Natural killer cell (primary cell): ENCODE data around the gene REXO4. TPM values are rescaled to one million over a fixed set of nuclear protein-coding genes. Genes with fewer than 3 reads are reported as not detected.

Source experiments
- ATAC-seq, 3 donors: fragments of 150-1000 bp in 2 of 3; fragments of 200-7000 bp in 1 of 3; cut with Tn5 transposase; 1 replicate in 1 of 3; 2 replicates in 2 of 3; pipeline ENCODE4 v1.10.0; 2021; ENCODE audit warnings: mild to moderate bottlenecking in 2 of 3, moderate library complexity in 2 of 3
- DNase-seq, 2 donors: peaks; one replicate each; pipeline versions ENCODE4 v3.0.0 to v3.0.0-alpha.2; 2013 to 2021; ENCODE audit warnings: mixed read lengths in 1 of 2
- H3K27ac ChIP-seq: one replicate; pipeline ENCODE4 v1.5.1; 2013; ENCODE audit warnings: mild to moderate bottlenecking, low read length
- H3K27me3 ChIP-seq: one replicate; pipeline ENCODE4 v1.6.1; 2013; ENCODE audit warnings: low read length; ENCODE audit not compliant: control insufficient read depth, insufficient read depth
- H3K36me3 ChIP-seq: one replicate; pipeline ENCODE4 v1.6.1; 2013; ENCODE audit warnings: low read length; ENCODE audit not compliant: control insufficient read depth, insufficient read depth
- H3K4me1 ChIP-seq: one replicate; pipeline ENCODE4 v1.6.1; 2013; ENCODE audit warnings: low read length; ENCODE audit not compliant: control insufficient read depth, insufficient read depth
- H3K4me3 ChIP-seq: one replicate; pipeline ENCODE4 v1.5.1; 2013; ENCODE audit warnings: low read length
- H3K9me3 ChIP-seq: one replicate; pipeline ENCODE4 v1.6.1; 2013; ENCODE audit warnings: low read length; ENCODE audit not compliant: control insufficient read depth, insufficient read depth
- H3K27ac Mint-ChIP-seq, 2 donors: one replicate each; pipeline ENCODE4 v1.8.0; 2022; ENCODE audit warnings: mild to moderate bottlenecking in 2 of 2, mixed read lengths in 2 of 2, moderate library complexity in 1 of 2
- H3K27me3 Mint-ChIP-seq, 2 donors: one replicate each; pipeline ENCODE4 v1.8.0; 2022; ENCODE audit warnings: low read depth in 2 of 2, mixed read lengths in 2 of 2
- H3K36me3 Mint-ChIP-seq: one replicate; pipeline ENCODE4 v1.8.0; 2022; ENCODE audit warnings: mixed read lengths
- H3K4me1 Mint-ChIP-seq, 2 donors: one replicate each; pipeline ENCODE4 v1.8.0; 2022; ENCODE audit warnings: mixed read lengths in 2 of 2
- H3K4me3 Mint-ChIP-seq: one replicate; pipeline ENCODE4 v1.8.0; 2022; ENCODE audit warnings: mild to moderate bottlenecking, moderate library complexity, mixed read lengths
- H3K9me3 Mint-ChIP-seq, 2 donors: one replicate each; pipeline ENCODE4 v1.8.0; 2022; ENCODE audit warnings: mixed read lengths in 2 of 2
- WGBS: methylation state at CpG from one replicate; pipeline ENCODE4 v1.1.7; 2013; ENCODE audit warnings: missing lambda C conversion rate; ENCODE audit not compliant: insufficient coverage; 5-methylcytosine and 5-hydroxymethylcytosine counted together
- intact Hi-C: fragments of 100-400 bp; cut with micrococcal nuclease; formaldehyde crosslinking; loops from one replicate; pipeline ENCODE4 v1.14.2; 2022
- total RNA-seq, 4 donors: library from RNA; stranded (reverse); fragments of 120-200 nt in 1 of 4; gene quantifications; one replicate each; pipeline versions ENCODE4 v1.2.3 to v1.2.4, GENCODE V29; 2013 to 2022
- TF ChIP-seq, protein P1 (sequence below): fragments of 200-600 bp; IDR thresholded peaks from one replicate; pipeline ENCODE4 v1.8.0; 2022; ENCODE audit warnings: antibody characterized with exemption

Gene REXO4
- total RNA-seq, 3 donors from 2014 or later (not counting 1 experiment from before 2014, with no cell fraction given): 14.2 to 21.6 (median 18.8) TPM

DNA sequence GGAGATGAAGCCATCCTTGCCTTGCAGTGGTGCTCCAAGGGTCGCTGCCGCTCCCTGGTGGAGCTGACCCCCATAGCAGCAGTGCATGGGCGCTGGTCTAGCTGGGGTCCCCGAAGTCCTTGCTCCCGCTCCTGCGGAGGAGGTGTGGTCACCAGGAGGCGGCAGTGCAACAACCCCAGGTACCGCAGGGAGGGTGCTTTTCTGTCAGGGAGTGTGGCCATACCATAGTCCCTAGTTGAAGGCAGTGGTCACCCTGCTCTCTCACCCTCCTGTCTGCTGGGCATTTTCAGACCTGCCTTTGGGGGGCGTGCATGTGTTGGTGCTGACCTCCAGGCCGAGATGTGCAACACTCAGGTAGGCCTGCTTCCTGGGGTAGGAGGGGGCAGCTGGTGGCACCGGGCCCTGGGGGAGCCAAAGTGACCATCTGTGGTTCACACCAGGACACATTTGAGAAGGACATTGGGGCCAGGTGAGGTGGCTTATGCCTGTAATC is 15.6 kb upstream of the REXO4 start:
- no peak for DNase-seq
- 92% methylated on average over 11 of the region's 11 CpGs for WGBS
- Mint-ChIP-seq H3K27me3 (peaks cover 0 to 3% of the 10 kb centered on the region in 2 donors), H3K36me3 (no peaks in the 10 kb centered on the region), H3K9me3 (no peaks in the 10 kb centered on the region), H3K27ac (no peak overlapping the region), H3K4me3 (no peak overlapping the region), H3K4me1 (peaks cover 0 to 6% of the 10 kb centered on the region in 2 donors)
- Histone ChIP-seq H3K36me3 (no peaks in the 10 kb centered on the region), H3K4me3 (no peak overlapping the region), H3K27me3 (no peaks in the 10 kb centered on the region), H3K4me1 (no peaks in the 10 kb centered on the region), H3K9me3 (no peaks in the 10 kb centered on the region), H3K27ac (no peak overlapping the region)
- no peak for ATAC-seq
- intact Hi-C loops: no loop called here
- TF ChIP-seq, protein P1, sequence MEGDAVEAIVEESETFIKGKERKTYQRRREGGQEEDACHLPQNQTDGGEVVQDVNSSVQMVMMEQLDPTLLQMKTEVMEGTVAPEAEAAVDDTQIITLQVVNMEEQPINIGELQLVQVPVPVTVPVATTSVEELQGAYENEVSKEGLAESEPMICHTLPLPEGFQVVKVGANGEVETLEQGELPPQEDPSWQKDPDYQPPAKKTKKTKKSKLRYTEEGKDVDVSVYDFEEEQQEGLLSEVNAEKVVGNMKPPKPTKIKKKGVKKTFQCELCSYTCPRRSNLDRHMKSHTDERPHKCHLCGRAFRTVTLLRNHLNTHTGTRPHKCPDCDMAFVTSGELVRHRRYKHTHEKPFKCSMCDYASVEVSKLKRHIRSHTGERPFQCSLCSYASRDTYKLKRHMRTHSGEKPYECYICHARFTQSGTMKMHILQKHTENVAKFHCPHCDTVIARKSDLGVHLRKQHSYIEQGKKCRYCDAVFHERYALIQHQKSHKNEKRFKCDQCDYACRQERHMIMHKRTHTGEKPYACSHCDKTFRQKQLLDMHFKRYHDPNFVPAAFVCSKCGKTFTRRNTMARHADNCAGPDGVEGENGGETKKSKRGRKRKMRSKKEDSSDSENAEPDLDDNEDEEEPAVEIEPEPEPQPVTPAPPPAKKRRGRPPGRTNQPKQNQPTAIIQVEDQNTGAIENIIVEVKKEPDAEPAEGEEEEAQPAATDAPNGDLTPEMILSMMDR: no peak

DNA sequence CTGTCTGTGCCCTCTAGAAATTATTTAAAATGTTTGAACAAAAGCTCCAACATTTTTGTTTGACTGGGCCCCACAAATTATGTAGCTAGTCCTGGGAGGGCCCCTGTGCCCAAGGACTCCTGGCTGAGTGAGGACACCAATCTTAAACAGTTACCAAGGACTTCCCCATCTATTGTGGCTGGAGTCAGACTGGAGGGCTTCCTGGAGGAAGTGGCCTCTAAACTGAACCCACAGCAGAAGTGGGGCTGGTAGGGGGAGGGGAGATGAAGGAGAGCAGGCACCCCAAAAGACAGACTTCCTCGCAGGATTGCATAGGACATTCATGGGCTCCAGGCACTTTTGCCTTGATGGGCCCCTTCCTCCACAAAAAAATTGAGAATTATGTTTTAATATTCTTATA is 12.4 kb upstream of the REXO4 start:
- Histone ChIP-seq H3K4me1 (peaks cover 6% of the 10 kb centered on the region), H3K27ac (no peak overlapping the region), H3K9me3 (no peaks in the 10 kb centered on the region), H3K27me3 (peaks cover 8% of the 10 kb centered on the region), H3K36me3 (no peaks in the 10 kb centered on the region), H3K4me3 (no peak overlapping the region)
- Mint-ChIP-seq H3K27ac (no peak overlapping the region), H3K4me1 (peaks cover 0 to 6% of the 10 kb centered on the region in 2 donors), H3K36me3 (no peaks in the 10 kb centered on the region), H3K27me3 (peaks cover 8 to 22% of the 10 kb centered on the region in 2 donors), H3K9me3 (no peaks in the 10 kb centered on the region), H3K4me3 (no peak overlapping the region)
- TF ChIP-seq, protein P1: no peak
- intact Hi-C loops: no loop called here
- WGBS: no CpG with 5 or more reads among the region's 1 CpG
- ATAC-seq: no peak
- no peak for DNase-seq

DNA sequence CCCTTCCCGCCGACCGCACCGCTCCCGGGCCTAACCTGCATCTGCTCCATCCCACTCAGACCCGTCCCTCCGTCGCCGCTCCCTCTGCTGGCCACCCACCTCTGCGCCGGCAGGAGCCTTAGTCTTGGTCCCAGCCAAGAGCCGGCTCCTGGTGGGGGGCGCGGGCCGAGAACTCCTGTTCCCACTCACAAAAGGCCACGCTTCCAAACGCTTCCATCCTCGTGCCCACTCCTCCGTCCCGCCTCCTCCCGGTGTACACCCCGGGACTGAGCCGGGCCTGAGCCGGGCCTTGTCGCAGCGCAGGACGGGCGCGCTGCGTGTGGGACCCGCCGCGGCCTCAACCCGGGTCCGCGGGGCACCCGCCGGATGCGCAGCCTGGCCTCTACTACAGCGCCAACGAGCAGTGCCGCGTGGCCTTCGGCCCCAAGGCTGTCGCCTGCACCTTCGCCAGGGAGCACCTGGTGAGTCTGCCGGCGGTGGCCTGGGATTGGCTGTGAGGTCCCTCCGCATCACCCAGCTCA is 11.9 kb upstream of the REXO4 start:
- ATAC-seq (peak in 1 of 3 donors; percentile 31), DNase-seq (peak in 1 of 2 donors; percentile 37)
- Histone ChIP-seq H3K4me3 (no peak overlapping the region), H3K27me3 (peaks cover 8% of the 10 kb centered on the region), H3K36me3 (no peaks in the 10 kb centered on the region), H3K27ac (no peak overlapping the region), H3K9me3 (no peaks in the 10 kb centered on the region), H3K4me1 (peaks cover 6% of the 10 kb centered on the region)
- TF ChIP-seq, protein P1: no peak
- Mint-ChIP-seq H3K4me1 (peaks cover 0 to 6% of the 10 kb centered on the region in 2 donors), H3K4me3 (peak overlapping the region; percentile 63), H3K27ac (no peak overlapping the region), H3K27me3 (peaks cover 8 to 22% of the 10 kb centered on the region in 2 donors), H3K36me3 (no peaks in the 10 kb centered on the region), H3K9me3 (no peaks in the 10 kb centered on the region)
- intact Hi-C loops: no loop called here
- WGBS: 31% methylated on average over 49 of the region's 49 CpGs

DNA sequence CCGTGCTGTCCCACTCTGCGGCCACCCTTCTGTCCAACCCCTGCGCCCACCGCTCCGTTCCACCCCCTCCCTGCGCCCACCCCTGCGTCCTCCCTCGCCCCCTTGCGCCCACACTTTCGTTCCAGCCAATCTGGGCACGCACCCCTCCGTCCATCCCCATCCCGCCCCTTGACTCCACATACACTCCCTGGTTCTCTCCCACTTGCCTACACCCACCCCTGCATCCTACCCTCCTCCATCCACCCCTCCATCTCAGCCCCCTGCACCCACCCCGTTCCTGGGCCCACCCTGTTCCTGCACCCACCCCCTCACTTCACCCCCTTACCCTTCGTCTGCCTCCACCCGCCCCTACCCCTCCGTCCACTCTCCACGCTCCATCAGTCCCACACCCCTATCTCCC is 11.4 kb upstream of the REXO4 start:
- 5% methylated on average over 17 of the region's 18 CpGs for WGBS
- no peaks in the 10 kb centered on the region for H3K36me3 Mint-ChIP-seq
- Histone ChIP-seq H3K4me3 (no peak overlapping the region), H3K27me3 (peaks cover 8% of the 10 kb centered on the region), H3K36me3 (no peaks in the 10 kb centered on the region), H3K9me3 (no peaks in the 10 kb centered on the region), H3K27ac (no peak overlapping the region), H3K4me1 (peaks cover 6% of the 10 kb centered on the region)
- no peak for DNase-seq
- no peak overlapping the region for H3K4me3 Mint-ChIP-seq
- intact Hi-C loops: no loop called here
- peaks cover 8 to 22% of the 10 kb centered on the region in 2 donors for H3K27me3 Mint-ChIP-seq
- peak in 1 of 3 donors; percentile 8 for ATAC-seq
- TF ChIP-seq, protein P1: no peak
- no peak overlapping the region for H3K27ac Mint-ChIP-seq
- no peaks in the 10 kb centered on the region for H3K9me3 Mint-ChIP-seq
- peaks cover 0 to 6% of the 10 kb centered on the region in 2 donors for H3K4me1 Mint-ChIP-seq
